Endothelial cell of hepatic sinusoid (primary cell): Measurements from ENCODE around the gene DEPP1.

ENCODE experiments used
- in situ Hi-C: cut with HindIII; loops from 2 replicates; pipeline ENCODE4 v1.10.0; 2017; ENCODE audit warnings: low sequenced_read_pairs

Gene DEPP1

DNA sequence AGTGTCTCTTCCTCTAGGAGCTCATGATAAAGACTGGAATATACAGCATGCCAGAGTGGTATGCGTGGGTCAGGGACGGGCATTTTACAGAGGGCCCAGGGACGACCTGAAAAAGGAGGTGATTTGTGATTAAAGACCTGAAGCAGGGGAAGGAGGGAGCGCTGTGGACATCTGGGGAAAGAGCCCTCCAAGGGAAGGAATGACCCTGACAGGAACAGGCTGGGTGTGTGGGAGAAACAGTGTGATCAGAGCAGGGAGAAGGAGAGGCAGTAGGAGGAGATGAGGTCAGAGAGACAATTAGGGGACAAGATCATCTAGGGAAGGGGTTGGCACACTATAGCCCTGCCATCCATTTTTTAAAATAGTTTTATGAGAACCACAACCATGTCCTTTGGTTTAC is 22.4 kb downstream of the DEPP1 start:
- in situ Hi-C loops: no loop called here

- in situ Hi-C loops: no loop called here
These were observed 23.1 kb downstream of the DEPP1 start for GRCh38 chr10:44955413-44956070.

- in situ Hi-C loops: no loop called here
These were observed 23.6 kb downstream of the DEPP1 start for GRCh38 chr10:44954962-44955361.

GRCh38 chr10:44954042-44954441 is 24.6 kb downstream of the DEPP1 start:
- in situ Hi-C loops: no loop called here

DNA sequence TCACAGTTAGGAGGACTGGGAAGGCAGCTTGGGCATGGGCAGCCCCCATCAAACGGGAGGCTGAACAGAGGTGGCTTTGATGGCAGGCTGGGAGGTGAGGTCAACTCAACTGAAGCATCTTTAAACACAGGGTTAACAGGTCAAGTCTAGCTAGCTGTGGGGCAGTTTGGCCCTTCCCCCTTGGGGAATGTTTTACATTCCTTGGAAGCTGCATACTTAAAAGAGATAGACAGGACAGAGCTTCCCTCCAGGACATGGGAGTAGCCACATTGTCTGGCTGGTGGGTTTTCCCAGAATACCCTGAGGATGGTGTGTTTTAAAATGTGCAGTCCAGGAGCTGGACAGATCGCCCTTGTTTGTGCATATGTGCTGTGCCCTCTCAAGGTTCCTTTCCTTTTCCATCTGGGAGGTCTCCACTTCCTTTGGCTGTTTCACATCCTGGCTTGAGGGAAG is 25.8 kb downstream of the DEPP1 start:
- in situ Hi-C loops: no loop called here

DNA sequence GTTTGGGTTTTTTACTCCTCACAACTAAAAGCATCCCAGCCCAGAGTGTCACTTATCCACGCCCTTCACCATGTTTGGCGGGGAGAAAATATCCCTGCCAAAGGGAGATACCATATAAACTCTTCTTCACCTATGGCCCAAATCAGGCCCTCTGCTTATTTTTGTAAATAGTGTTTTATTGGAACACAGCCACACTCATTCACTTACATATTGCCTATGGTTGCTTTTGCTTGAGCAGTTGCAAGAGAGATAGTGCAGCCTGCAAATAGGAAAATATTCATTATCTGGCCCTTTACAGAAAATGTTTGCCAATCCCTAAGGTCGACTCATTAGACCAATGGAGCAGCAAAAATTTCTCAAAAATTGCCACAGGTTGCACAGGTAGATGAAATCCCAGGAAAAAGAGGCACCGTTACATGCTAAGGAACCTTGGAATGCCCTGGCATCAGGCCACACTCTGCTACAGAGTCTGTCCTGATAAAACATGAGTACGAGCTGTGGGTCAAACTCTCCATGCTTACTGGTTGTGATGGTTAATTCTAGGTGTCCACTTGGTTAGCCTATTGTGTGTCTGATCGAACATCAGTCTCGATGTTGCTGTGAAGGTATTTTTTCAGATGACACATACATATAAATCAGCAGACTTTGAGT is 26.9 kb downstream of the DEPP1 start:
- in situ Hi-C loops: no loop called here

GRCh38 chr10:44950326-44951225 is 28.0 kb downstream of the DEPP1 start:
- in situ Hi-C loops: no loop called here

- in situ Hi-C loops: no loop called here
These were observed 28.7 kb downstream of the DEPP1 start for GRCh38 chr10:44949915-44950314.

DNA sequence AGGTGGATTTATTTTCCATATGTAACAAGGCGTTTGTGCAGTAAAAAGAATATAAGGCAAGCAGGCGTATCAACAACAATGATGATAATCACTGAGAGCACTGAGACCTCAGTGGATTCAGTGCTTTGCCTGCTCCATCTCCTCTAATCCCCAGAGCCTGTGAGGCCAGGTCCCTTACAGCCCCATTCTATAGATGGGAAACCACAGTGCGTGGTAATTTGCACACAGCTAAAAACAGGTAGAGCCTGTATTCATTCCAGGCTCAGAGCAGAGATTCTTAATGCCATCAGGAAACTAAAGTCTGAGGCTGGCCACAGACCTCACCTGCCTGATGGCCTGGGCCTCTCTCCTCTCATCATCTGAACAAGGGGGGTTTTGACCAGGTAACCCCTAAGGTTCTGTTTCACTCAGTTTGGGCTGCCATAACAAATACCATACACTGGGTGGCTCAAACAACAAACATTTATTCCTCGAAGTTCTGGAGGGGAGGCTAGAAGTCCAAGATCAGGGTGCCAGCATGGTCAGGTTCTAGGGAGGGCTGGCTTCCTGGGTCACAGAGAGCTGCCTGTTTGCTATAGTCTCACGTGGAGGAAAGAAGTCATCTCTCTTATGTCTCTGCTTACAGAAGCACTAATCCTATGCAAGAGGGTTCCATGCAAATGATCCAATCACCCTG is 29.3 kb downstream of the DEPP1 start:
- in situ Hi-C loops: no loop called here

- in situ Hi-C loops: no loop called here
These were observed 30.0 kb downstream of the DEPP1 start for GRCh38 chr10:44948642-44949041.

DNA sequence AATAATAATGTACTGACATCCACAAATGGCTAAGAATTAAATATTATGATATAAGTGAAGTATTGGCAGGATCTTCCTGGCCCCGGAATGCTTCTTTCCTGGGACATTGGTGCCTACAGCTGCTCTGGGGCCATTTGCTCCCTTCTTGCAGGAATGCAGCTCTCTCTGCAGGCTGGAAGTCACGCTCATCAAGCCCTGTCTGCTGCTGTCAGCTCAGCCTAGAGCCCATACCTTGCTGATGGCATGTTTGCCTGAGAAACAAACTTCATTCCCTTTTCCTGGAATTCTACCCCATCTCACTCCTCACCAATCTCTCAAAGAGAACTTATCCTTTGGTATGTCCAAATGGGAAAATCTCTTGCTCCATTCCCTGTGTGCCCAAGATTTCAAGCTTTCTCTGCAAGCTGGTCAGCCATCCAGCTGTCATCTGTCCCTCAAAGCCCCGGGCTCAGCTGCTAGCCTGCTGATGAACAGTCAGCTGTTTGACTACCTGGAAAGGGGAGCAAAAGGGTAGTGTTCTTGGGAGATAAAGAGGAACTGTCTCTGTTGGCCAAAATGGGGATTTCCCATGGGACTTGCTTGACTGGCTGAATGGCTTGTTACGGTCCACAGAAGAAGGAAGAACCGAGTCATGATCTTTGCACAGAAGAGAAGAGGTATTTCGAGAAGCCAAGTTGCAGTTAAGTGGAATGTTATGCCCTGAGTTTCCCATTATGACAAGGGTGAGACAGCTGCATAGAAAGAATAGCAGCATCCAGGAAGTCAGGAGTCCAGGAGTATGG is 31.0 kb downstream of the DEPP1 start:
- in situ Hi-C loops: no loop called here

DNA sequence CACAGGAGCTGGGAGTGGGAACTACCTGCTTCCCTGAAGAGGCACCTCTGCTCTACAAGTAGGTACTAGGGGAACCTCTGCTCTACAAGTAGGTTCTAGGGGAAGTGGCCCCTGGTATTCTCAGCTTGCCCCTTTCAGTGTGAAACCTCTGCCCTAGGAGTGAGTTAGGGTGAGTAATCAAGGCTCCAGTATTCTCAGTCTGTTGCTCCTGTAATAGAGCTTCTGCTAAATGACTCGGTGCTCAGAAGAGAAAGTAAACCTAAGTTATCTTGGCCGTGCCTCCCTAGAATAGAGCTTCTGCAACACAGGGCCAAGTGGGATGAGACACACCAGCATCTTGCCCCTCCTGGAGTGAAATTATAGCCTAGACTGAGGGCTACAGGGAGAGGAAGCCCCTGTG is 32.4 kb downstream of the DEPP1 start:
- in situ Hi-C loops: no loop called here

GRCh38 chr10:44944354-44944753 is 34.3 kb downstream of the DEPP1 start:
- in situ Hi-C loops: no loop called here

DNA sequence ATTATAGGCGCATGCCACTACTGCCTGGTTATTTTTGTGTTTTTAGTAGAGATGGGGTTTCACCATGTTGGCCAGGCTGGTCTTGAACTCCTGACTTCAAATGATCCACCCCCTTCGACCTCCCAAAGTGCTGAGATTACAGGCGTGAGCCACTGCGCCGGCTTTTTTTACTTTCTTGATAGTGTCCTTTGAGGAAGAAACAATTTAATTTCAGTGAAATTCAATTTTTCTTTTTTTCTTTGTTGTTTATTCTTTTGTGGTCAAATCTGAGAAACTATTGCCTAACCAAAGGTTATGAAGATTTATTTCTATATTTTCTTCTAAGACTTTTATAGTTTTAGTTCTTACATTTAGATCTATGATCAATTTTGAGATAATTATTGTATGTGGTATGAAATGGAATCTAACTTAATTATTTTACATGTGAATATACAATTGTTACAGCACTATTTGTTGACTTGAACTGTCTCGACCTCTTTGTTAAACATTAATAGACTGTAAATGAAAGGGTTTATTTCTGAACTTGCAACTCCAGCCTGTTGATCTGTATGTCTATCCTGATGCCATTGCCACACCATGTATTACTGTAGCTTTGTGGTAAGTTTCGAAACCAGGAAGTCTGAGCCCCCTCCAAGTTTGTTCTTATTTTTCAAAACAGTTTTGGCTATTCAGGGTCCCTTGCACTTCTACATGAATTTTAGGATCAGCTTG is 38.8 kb downstream of the DEPP1 start:
- in situ Hi-C loops: no loop called here

DNA sequence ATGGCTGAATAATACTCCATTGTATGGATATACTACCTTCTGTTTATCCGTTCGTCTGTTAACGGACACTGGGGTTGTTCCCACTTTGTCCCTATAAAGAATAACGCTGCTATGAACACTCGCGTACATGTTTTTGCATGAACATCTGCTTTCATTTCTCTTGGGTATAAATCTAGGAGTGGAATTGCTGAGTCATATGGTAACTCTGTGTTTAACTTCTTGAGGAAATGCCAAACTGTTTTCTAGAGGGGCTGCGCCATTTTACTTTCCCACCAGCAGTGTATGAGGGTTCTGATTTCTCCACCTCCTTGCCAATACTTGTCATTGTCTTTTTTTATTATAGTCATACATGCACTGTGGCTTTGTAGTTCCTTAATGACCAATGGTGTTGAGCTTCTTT is 39.7 kb downstream of the DEPP1 start:
- in situ Hi-C loops: no loop called here

DNA sequence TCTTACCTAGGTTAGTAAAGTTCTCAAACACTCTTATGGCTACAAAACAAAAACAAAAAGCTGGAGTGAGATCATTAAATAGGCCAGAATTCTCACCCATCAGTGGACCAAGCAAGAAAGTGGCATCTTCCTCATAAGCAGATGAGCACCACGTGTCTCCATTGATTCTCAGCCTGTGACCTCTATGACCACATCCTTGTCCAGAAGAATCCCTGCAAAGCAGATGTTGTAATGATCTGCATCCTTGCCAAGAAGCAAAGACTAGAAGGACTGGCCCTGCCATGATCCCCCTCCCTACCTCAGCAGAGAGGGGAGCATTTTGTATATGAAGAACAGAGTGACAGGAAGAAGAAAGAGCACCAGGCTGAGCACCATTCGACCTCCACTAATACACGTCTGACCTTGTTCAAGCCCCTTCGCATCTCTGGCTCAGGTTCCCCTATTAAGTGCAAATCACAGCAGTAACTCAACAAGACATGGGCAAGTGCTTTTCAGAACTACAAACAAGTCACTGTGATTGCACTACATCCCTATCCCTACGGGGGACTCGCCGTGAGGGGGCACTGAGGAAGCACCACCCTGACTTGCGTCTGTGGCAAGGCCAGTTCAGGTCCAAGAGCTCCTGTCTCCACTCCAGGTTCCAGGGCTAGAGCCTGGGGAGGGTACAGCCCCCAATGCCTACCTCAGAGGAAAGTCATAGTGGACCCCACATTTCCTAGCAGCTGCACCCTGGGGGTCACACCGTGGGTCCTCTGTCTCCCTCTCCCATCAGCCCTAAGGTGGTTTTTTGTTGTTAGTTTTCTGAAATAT is 41.2 kb downstream of the DEPP1 start:
- in situ Hi-C loops: no loop called here

- in situ Hi-C loops: no loop called here
These were observed 42.2 kb downstream of the DEPP1 start for GRCh38 chr10:44936314-44936975.

DNA sequence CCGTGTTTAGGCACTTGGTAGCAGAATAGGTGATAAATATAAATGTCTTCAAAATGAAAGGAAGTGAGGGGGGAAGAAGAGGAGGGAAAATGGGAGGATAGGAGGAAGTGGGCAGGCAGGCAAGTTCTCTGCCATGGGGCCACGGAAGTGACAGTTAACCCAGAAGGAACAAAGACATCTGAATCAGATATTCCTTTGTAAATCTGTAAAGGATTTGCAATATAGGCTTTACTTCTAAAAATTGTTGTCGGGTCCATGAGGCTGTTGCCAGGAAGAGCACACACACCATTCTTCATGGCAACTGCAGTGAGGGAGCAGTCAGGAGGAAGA is 42.7 kb downstream of the DEPP1 start:
- in situ Hi-C loops: no loop called here
